OCI-LY1 (cell line): ENCODE measurements around the gene MAD1L1.

ENCODE experiments used
- H2AFZ ChIP-seq: fragments of 200-600 bp; sonication (generic), shearing (Covaris generic); 2 replicates; pipeline ENCODE4 v1.6.0; 2014; ENCODE audit warnings: antibody characterized with exemption, mild to moderate bottlenecking, low read length
- H3F3A ChIP-seq: fragments of 200-600 bp; sonication (generic), shearing (Covaris generic); 2 replicates; pipeline ENCODE4 v1.6.0; 2014; ENCODE audit warnings: mild to moderate bottlenecking, antibody characterized with exemption, low read length, moderate library complexity; ENCODE audit not compliant: insufficient read depth
- H3K27ac ChIP-seq: fragments of 200-600 bp; sonication (generic); 2 replicates; pipeline ENCODE4 v1.5.1; 2014; ENCODE audit warnings: low read length, mixed run types, mild to moderate bottlenecking, low read depth; ENCODE audit not compliant: poor library complexity, severe bottlenecking
- H3K27me3 ChIP-seq: fragments of 200-600 bp; sonication (generic); 2 replicates; pipeline ENCODE4 v1.6.0; 2014; ENCODE audit warnings: antibody characterized with exemption, mild to moderate bottlenecking, low read length, moderate library complexity; ENCODE audit not compliant: insufficient read depth
- H3K36me3 ChIP-seq: fragments of 200-600 bp; sonication (generic); 2 replicates; pipeline ENCODE4 v1.6.1; 2014; ENCODE audit warnings: mild to moderate bottlenecking, antibody characterized with exemption, low read length, moderate library complexity, mixed read lengths; ENCODE audit not compliant: insufficient read depth
- H3K4me1 ChIP-seq: fragments of 200-600 bp; sonication (generic); 2 replicates; pipeline ENCODE4 v1.5.1; 2014; ENCODE audit warnings: mild to moderate bottlenecking, low read length, moderate library complexity; ENCODE audit not compliant: insufficient read depth, severe bottlenecking
- H3K4me2 ChIP-seq: fragments of 200-600 bp; sonication (generic), shearing (Covaris generic); 2 replicates; pipeline ENCODE4 v1.6.1; 2014; ENCODE audit warnings: low read length
- H3K4me3 ChIP-seq: fragments of 200-600 bp; sonication (generic); 2 replicates; pipeline ENCODE4 v1.5.1; 2014; ENCODE audit warnings: low read length, low read depth, mild to moderate bottlenecking, mixed read lengths; ENCODE audit not compliant: poor library complexity, severe bottlenecking
- H3K79me2 ChIP-seq: fragments of 200-600 bp; shearing (Covaris generic); 2 replicates; pipeline ENCODE4 v1.6.1; 2016; ENCODE audit warnings: mixed run types, low read length, mixed read lengths; ENCODE audit not compliant: insufficient read depth
- H3K9ac ChIP-seq: fragments of 200-600 bp; sonication (generic), shearing (Covaris generic); 2 replicates; pipeline ENCODE4 v1.6.1; 2014; ENCODE audit warnings: mild to moderate bottlenecking, low read length, mixed read lengths
- H3K9me2 ChIP-seq: fragments of 200-600 bp; sonication (generic), shearing (Covaris generic); 2 replicates; pipeline ENCODE4 v1.6.1; 2014; ENCODE audit warnings: low read depth, mild to moderate bottlenecking, low read length, mixed read lengths
- H3K9me3 ChIP-seq: fragments of 200-600 bp; shearing (Covaris generic); 2 replicates; pipeline ENCODE4 v1.6.1; 2014; ENCODE audit warnings: low read length, mixed read lengths
- H4K20me1 ChIP-seq: fragments of 200-600 bp; sonication (generic), shearing (Covaris generic); 2 replicates; pipeline ENCODE4 v1.6.0; 2016; ENCODE audit warnings: mild to moderate bottlenecking, low read length; ENCODE audit not compliant: insufficient read depth
- EZH2 ChIP-seq: fragments of 200-600 bp; sonication (generic), shearing (Covaris generic); IDR thresholded peaks from 2 replicates; pipeline ENCODE4 v1.8.0; 2017; ENCODE audit warnings: borderline replicate concordance, mixed run types, mild to moderate bottlenecking, antibody characterized with exemption, low read length, moderate library complexity, mixed read lengths
- TF ChIP-seq, protein P1 (sequence below): fragments of 200-600 bp; sonication (generic), shearing (Covaris generic); IDR thresholded peaks from 2 replicates; pipeline ENCODE4 v1.5.1; 2017; ENCODE audit warnings: mild to moderate bottlenecking, antibody characterized with exemption, low read length, moderate library complexity, mixed read lengths

MAD1L1 gene

DNA sequence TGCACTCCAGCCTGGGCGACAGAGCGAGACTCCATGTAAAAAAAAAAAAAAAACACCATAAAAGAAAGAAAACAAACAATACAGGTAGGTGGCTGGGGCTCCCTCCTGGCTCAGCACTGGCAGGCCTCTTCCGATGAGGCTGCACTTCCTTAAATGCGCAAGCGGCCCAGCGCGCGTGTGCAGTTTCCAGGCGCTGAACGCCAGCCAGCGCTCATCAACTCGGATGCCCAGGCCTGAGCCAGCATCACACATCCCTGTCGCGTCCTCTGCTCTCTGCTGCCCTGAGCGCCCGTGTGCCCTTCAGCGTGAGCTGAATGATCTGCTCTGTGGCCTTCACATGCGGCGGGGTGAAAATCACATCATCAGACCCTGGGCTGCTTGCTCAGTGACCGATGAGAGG is 41.1 kb upstream of the MAD1L1 start:
- Histone ChIP-seq H3K9me3 (no peaks in the 10 kb centered on the region), H3K9me2 (no peaks in the 10 kb centered on the region), H3K4me3 (no peak overlapping the region), H3K27me3 (no peaks in the 10 kb centered on the region), H3K9ac (no peak overlapping the region), H2AFZ (no peak overlapping the region), H3K4me1 (no peaks in the 10 kb centered on the region), H3F3A (no peaks in the 10 kb centered on the region), H3K36me3 (peaks cover 6% of the 10 kb centered on the region; the same call in 1 of the 2 replicates), H4K20me1 (no peaks in the 10 kb centered on the region), H3K4me2 (no peak overlapping the region), H3K79me2 (no peaks in the 10 kb centered on the region), H3K27ac (no peak overlapping the region)
- no peak for TF ChIP-seq EZH2
- TF ChIP-seq, protein P1, sequence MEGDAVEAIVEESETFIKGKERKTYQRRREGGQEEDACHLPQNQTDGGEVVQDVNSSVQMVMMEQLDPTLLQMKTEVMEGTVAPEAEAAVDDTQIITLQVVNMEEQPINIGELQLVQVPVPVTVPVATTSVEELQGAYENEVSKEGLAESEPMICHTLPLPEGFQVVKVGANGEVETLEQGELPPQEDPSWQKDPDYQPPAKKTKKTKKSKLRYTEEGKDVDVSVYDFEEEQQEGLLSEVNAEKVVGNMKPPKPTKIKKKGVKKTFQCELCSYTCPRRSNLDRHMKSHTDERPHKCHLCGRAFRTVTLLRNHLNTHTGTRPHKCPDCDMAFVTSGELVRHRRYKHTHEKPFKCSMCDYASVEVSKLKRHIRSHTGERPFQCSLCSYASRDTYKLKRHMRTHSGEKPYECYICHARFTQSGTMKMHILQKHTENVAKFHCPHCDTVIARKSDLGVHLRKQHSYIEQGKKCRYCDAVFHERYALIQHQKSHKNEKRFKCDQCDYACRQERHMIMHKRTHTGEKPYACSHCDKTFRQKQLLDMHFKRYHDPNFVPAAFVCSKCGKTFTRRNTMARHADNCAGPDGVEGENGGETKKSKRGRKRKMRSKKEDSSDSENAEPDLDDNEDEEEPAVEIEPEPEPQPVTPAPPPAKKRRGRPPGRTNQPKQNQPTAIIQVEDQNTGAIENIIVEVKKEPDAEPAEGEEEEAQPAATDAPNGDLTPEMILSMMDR = no peak

DNA sequence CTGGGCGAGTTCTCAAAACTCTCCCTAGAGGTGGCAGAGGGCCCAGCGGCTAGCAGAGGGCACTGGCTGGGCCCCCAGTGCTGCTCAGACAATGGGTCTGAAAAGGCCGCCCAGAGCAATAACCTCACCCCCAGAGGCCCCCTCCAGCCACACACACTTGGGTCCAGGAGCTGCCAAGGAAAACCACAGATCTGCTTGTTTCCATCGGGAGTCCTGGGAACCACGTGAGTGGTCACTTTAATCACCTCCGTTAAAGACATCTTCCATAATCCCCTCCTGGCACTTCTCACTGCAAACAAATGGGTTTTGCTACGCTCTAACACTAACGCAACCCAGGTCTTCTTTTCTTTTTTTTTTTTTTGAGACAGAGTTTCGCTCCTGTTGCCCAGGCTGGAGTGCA is 39.3 kb upstream of the MAD1L1 start:
- Histone ChIP-seq H3K36me3 (peaks cover 6% of the 10 kb centered on the region; the same call in 1 of the 2 replicates), H3K9ac (no peak overlapping the region), H3K27ac (no peak overlapping the region), H3K79me2 (no peaks in the 10 kb centered on the region), H3K9me3 (no peaks in the 10 kb centered on the region), H3K27me3 (no peaks in the 10 kb centered on the region), H2AFZ (no peak overlapping the region), H4K20me1 (no peaks in the 10 kb centered on the region), H3K9me2 (no peaks in the 10 kb centered on the region), H3K4me2 (no peak overlapping the region), H3K4me3 (no peak overlapping the region), H3K4me1 (no peaks in the 10 kb centered on the region), H3F3A (no peaks in the 10 kb centered on the region)
- TF ChIP-seq EZH2 = no peak
- TF ChIP-seq, protein P1 = no peak

DNA sequence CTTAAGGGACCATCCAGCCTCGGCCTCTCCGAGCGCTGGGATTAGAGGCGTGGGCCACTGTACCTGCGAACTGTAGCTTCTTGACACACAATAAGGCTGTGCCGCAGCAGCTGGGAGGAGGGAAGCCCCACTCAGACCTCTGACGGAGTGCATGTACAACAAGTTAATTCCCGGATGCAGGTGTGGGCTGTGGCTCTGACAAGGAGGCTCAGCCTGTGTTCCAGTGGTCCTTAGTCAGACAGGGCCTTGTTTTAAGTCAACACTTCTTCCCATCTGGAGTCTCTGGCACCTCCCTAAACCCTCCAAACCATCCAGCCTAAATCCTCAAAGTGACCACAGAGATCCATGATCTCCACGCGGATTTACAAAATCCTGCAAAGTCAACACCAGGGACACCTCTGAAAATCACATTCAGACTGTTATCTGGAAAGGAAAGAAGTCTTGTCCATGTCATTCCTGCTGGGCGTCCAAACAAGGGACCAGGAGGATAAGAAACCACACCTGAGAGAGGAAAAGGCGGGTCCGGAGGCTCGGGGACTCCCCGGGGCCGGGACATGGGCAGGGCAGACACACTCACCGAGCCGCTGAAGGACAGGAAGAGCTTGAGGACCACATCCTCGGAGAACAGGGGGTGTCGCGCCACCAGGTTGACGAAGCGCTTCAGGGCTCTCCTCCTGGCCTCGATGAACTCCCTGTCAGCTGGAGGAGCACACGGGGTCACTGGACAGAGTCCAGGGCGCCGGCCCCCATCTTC is 38.7 kb upstream of the MAD1L1 start:
- Histone ChIP-seq H2AFZ (no peak overlapping the region), H3K9ac (no peak overlapping the region), H3K27me3 (no peaks in the 10 kb centered on the region), H3K79me2 (no peaks in the 10 kb centered on the region), H3K4me2 (no peak overlapping the region), H4K20me1 (no peaks in the 10 kb centered on the region), H3K36me3 (peaks cover 6% of the 10 kb centered on the region; the same call in 1 of the 2 replicates), H3K27ac (no peak overlapping the region), H3K4me1 (no peaks in the 10 kb centered on the region), H3K9me2 (no peaks in the 10 kb centered on the region), H3F3A (no peaks in the 10 kb centered on the region), H3K9me3 (no peaks in the 10 kb centered on the region), H3K4me3 (no peak overlapping the region)
- TF ChIP-seq, protein P1 = no peak
- no peak for TF ChIP-seq EZH2
